Liver (tissue), 3 donors: ENCODE measurements around the gene SLC27A4.

Experiments used
- EGR1 ChIP-seq, 2 donors: IDR thresholded peaks; 2 replicates each; pipeline ENCODE4 v1.6.1; 2016 to 2018; ENCODE audit warnings: antibody characterized with exemption in 2 of 2, low read depth in 2 of 2
- FOXA1 ChIP-seq: IDR thresholded peaks from 2 replicates; pipeline ENCODE4 v1.6.1; 2016; ENCODE audit warnings: antibody characterized with exemption
- GABPA ChIP-seq, 2 donors: IDR thresholded peaks in 1 of 2; conservative IDR thresholded peaks in 1 of 2; 2 replicates each; pipeline ENCODE4 v1.6.1; 2016; ENCODE audit warnings: antibody characterized with exemption in 2 of 2, mild to moderate bottlenecking in 1 of 2, moderate library complexity in 1 of 2
- RAD21 ChIP-seq, 2 donors: IDR thresholded peaks; 2 replicates each; pipeline ENCODE4 v1.6.1; 2016; ENCODE audit warnings: antibody characterized with exemption in 2 of 2, mild to moderate bottlenecking in 2 of 2
- REST ChIP-seq: IDR thresholded peaks from 2 replicates; pipeline ENCODE4 v1.6.1; 2016; ENCODE audit warnings: antibody characterized with exemption, mild to moderate bottlenecking
- RXRA ChIP-seq, 2 donors: IDR thresholded peaks; 2 replicates each; pipeline ENCODE4 v1.6.1; 2017 to 2018; ENCODE audit warnings: antibody characterized with exemption in 2 of 2, mild to moderate bottlenecking in 1 of 2
- SP1 ChIP-seq: IDR thresholded peaks from 2 replicates; pipeline ENCODE4 v1.6.1; 2018; ENCODE audit warnings: antibody characterized with exemption, mild to moderate bottlenecking
- TAF1 ChIP-seq: conservative IDR thresholded peaks from 2 replicates; pipeline ENCODE4 v1.6.1; 2016; ENCODE audit warnings: antibody characterized with exemption, mild to moderate bottlenecking
- YY1 ChIP-seq: IDR thresholded peaks from 2 replicates; pipeline ENCODE4 v1.6.1; 2016; ENCODE audit warnings: antibody characterized with exemption, mild to moderate bottlenecking
- ZBTB33 ChIP-seq: IDR thresholded peaks from 2 replicates; pipeline ENCODE4 v1.6.1; 2016; ENCODE audit warnings: antibody characterized with exemption
- TF ChIP-seq, protein P1 (sequence below): fragments of 150-350 bp; IDR thresholded peaks from 2 replicates; pipeline ENCODE4 v1.5.1; 2017; ENCODE audit warnings: improper control_type of control experiment, low read depth, low read length; ENCODE audit not compliant: missing input control
- donor health status: healthy.
- donor health status: healthy.

GRCh38 chr9:128324401-128324800 is 15.9 kb upstream of the SLC27A4 start:
- TF ChIP-seq, protein P1, sequence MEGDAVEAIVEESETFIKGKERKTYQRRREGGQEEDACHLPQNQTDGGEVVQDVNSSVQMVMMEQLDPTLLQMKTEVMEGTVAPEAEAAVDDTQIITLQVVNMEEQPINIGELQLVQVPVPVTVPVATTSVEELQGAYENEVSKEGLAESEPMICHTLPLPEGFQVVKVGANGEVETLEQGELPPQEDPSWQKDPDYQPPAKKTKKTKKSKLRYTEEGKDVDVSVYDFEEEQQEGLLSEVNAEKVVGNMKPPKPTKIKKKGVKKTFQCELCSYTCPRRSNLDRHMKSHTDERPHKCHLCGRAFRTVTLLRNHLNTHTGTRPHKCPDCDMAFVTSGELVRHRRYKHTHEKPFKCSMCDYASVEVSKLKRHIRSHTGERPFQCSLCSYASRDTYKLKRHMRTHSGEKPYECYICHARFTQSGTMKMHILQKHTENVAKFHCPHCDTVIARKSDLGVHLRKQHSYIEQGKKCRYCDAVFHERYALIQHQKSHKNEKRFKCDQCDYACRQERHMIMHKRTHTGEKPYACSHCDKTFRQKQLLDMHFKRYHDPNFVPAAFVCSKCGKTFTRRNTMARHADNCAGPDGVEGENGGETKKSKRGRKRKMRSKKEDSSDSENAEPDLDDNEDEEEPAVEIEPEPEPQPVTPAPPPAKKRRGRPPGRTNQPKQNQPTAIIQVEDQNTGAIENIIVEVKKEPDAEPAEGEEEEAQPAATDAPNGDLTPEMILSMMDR: no peak
- TF ChIP-seq ZBTB33 (no peak), YY1 (no peak), REST (no peak), SP1 (no peak), RXRA (IDR thresholded peaks at IDR 0.05) (no peak), TAF1 (no peak), RAD21 (IDR thresholded peaks at IDR 0.05) (no peak), EGR1 (IDR thresholded peaks at IDR 0.05; ENCODE audit: low read depth in 2 of 2) (no peak), GABPA (IDR thresholded peaks at IDR 0.05 in 1 of 2, conservative IDR thresholded peaks at IDR 0.05 in 1 of 2) (no peak), FOXA1 (no peak)
